ENCODE data around the gene MMD2.
"Not testable (repeated sequence)": the region's sequence is repeated elsewhere in the genome, so short reads cannot be mapped to it uniquely, and the experiment has no call there.

The MMD2 gene

GRCh38 chr7:4972446-4972845 lies 13.5 kb upstream of the MMD2 start:
- not testable (repeated sequence) for H3K27ac Mint-ChIP-seq; DNase-seq (ENCODE audit: low spot score); H3K27me3 Mint-ChIP-seq (ENCODE audit: low read depth); H3K4me3 Mint-ChIP-seq; H3K9me3 Mint-ChIP-seq
- Mint-ChIP-seq H3K36me3 (ENCODE audit: low read depth) (peaks cover 16% of the 10 kb centered on the region), H3K4me1 (ENCODE audit: low read depth) (peaks cover 11% of the 10 kb centered on the region)

- H3K27me3 Mint-ChIP-seq (ENCODE audit: low read depth) = peaks cover 2% of the 10 kb centered on the region
- H3K36me3 Mint-ChIP-seq (ENCODE audit: low read depth) = no peaks in the 10 kb centered on the region
- no peak overlapping the region for H3K4me3 Mint-ChIP-seq
- no peak overlapping the region for H3K27ac Mint-ChIP-seq
- H3K4me1 Mint-ChIP-seq (ENCODE audit: low read depth) = no peaks in the 10 kb centered on the region
- no peak for DNase-seq (ENCODE audit: low spot score)
- no peaks in the 10 kb centered on the region for H3K9me3 Mint-ChIP-seq
Observed at GRCh38 chr7:4965295-4966022, 6.5 kb upstream of the MMD2 start.

- Mint-ChIP-seq H3K27me3 (ENCODE audit: low read depth) (peaks cover 5% of the 10 kb centered on the region), H3K36me3 (ENCODE audit: low read depth) (no peaks in the 10 kb centered on the region), H3K4me3 (no peak overlapping the region), H3K27ac (no peak overlapping the region), H3K9me3 (no peaks in the 10 kb centered on the region), H3K4me1 (ENCODE audit: low read depth) (no peaks in the 10 kb centered on the region)
- DNase-seq (ENCODE audit: low spot score) = no peak
Observed at GRCh38 chr7:4964506-4964905, 5.5 kb upstream of the MMD2 start.

GRCh38 chr7:4962872-4963775 lies 4.1 kb upstream of the MMD2 start:
- no peak for DNase-seq (ENCODE audit: low spot score)
- Mint-ChIP-seq H3K9me3 (no peaks in the 10 kb centered on the region), H3K27ac (no peak overlapping the region), H3K4me3 (no peak overlapping the region), H3K27me3 (ENCODE audit: low read depth) (peaks cover 9% of the 10 kb centered on the region), H3K4me1 (ENCODE audit: low read depth) (no peaks in the 10 kb centered on the region), H3K36me3 (ENCODE audit: low read depth) (peaks cover 2% of the 10 kb centered on the region)

GRCh38 chr7:4960363-4960762 lies 1.4 kb upstream of the MMD2 start:
- no peaks in the 10 kb centered on the region for H3K9me3 Mint-ChIP-seq
- no peak overlapping the region for H3K4me3 Mint-ChIP-seq
- DNase-seq (ENCODE audit: low spot score) = no peak
- H3K4me1 Mint-ChIP-seq (ENCODE audit: low read depth) = no peaks in the 10 kb centered on the region
- H3K27ac Mint-ChIP-seq = no peak overlapping the region
- H3K36me3 Mint-ChIP-seq (ENCODE audit: low read depth) = peaks cover 2% of the 10 kb centered on the region
- H3K27me3 Mint-ChIP-seq (ENCODE audit: low read depth) = peaks cover 23% of the 10 kb centered on the region

GRCh38 chr7:4959893-4960292 lies 906 bp upstream of the MMD2 start:
- Mint-ChIP-seq H3K27ac (no peak overlapping the region), H3K9me3 (no peaks in the 10 kb centered on the region), H3K27me3 (ENCODE audit: low read depth) (peaks cover 25% of the 10 kb centered on the region), H3K4me3 (no peak overlapping the region), H3K36me3 (ENCODE audit: low read depth) (peaks cover 2% of the 10 kb centered on the region), H3K4me1 (ENCODE audit: low read depth) (no peaks in the 10 kb centered on the region)
- DNase-seq (ENCODE audit: low spot score) = no peak

- Mint-ChIP-seq H3K4me1 (ENCODE audit: low read depth) (no peaks in the 10 kb centered on the region), H3K27me3 (ENCODE audit: low read depth) (peaks cover 27% of the 10 kb centered on the region), H3K9me3 (no peaks in the 10 kb centered on the region), H3K27ac (no peak overlapping the region), H3K36me3 (ENCODE audit: low read depth) (peaks cover 2% of the 10 kb centered on the region), H3K4me3 (no peak overlapping the region)
- DNase-seq (ENCODE audit: low spot score) = no peak
Observed at GRCh38 chr7:4959306-4959705, 319 bp upstream of the MMD2 start.

- Mint-ChIP-seq H3K36me3 (ENCODE audit: low read depth) (peaks cover 2% of the 10 kb centered on the region), H3K4me3 (no peak overlapping the region), H3K27ac (no peak overlapping the region), H3K4me1 (ENCODE audit: low read depth) (no peaks in the 10 kb centered on the region), H3K27me3 (ENCODE audit: low read depth) (peaks cover 27% of the 10 kb centered on the region), H3K9me3 (no peaks in the 10 kb centered on the region)
- DNase-seq (ENCODE audit: low spot score) = no peak
Observed at GRCh38 chr7:4957847-4958476, 1.0 kb downstream of the MMD2 start.

- no peaks in the 10 kb centered on the region for H3K4me1 Mint-ChIP-seq (ENCODE audit: low read depth)
- H3K9me3 Mint-ChIP-seq = no peaks in the 10 kb centered on the region
- H3K27me3 Mint-ChIP-seq (ENCODE audit: low read depth) = peaks cover 7% of the 10 kb centered on the region
- no peak overlapping the region for H3K27ac Mint-ChIP-seq
- H3K4me3 Mint-ChIP-seq = no peak overlapping the region
- no peaks in the 10 kb centered on the region for H3K36me3 Mint-ChIP-seq (ENCODE audit: low read depth)
- DNase-seq (ENCODE audit: low spot score) = no peak
Observed at GRCh38 chr7:4951903-4952636, 6.9 kb downstream of the MMD2 start.

- H3K4me1 Mint-ChIP-seq (ENCODE audit: low read depth) = no peaks in the 10 kb centered on the region
- H3K27me3 Mint-ChIP-seq (ENCODE audit: low read depth) = peaks cover 4% of the 10 kb centered on the region
- H3K36me3 Mint-ChIP-seq (ENCODE audit: low read depth) = no peaks in the 10 kb centered on the region
- no peak for DNase-seq (ENCODE audit: low spot score)
- no peak overlapping the region for H3K4me3 Mint-ChIP-seq
- H3K27ac Mint-ChIP-seq = no peak overlapping the region
- no peaks in the 10 kb centered on the region for H3K9me3 Mint-ChIP-seq
Observed at GRCh38 chr7:4951304-4951703, 7.7 kb downstream of the MMD2 start.

- no peak overlapping the region for H3K4me3 Mint-ChIP-seq
- no peaks in the 10 kb centered on the region for H3K36me3 Mint-ChIP-seq (ENCODE audit: low read depth)
- no peaks in the 10 kb centered on the region for H3K27me3 Mint-ChIP-seq (ENCODE audit: low read depth)
- H3K4me1 Mint-ChIP-seq (ENCODE audit: low read depth) = no peaks in the 10 kb centered on the region
- H3K9me3 Mint-ChIP-seq = no peaks in the 10 kb centered on the region
- no peak for DNase-seq (ENCODE audit: low spot score)
- no peak overlapping the region for H3K27ac Mint-ChIP-seq
Observed at GRCh38 chr7:4948402-4948801, 10.6 kb downstream of the MMD2 start.

GRCh38 chr7:4945949-4946348 lies 13.0 kb downstream of the MMD2 start:
- no peak for DNase-seq (ENCODE audit: low spot score)
- Mint-ChIP-seq H3K36me3 (ENCODE audit: low read depth) (no peaks in the 10 kb centered on the region), H3K27me3 (ENCODE audit: low read depth) (no peaks in the 10 kb centered on the region), H3K27ac (no peak overlapping the region), H3K4me3 (no peak overlapping the region), H3K4me1 (ENCODE audit: low read depth) (no peaks in the 10 kb centered on the region), H3K9me3 (no peaks in the 10 kb centered on the region)

- H3K36me3 Mint-ChIP-seq (ENCODE audit: low read depth) = no peaks in the 10 kb centered on the region
- H3K4me3 Mint-ChIP-seq = no peak overlapping the region
- H3K27ac Mint-ChIP-seq = no peak overlapping the region
- H3K27me3 Mint-ChIP-seq (ENCODE audit: low read depth) = no peaks in the 10 kb centered on the region
- no peaks in the 10 kb centered on the region for H3K4me1 Mint-ChIP-seq (ENCODE audit: low read depth)
- no peak for DNase-seq (ENCODE audit: low spot score)
- H3K9me3 Mint-ChIP-seq = no peaks in the 10 kb centered on the region
Observed at GRCh38 chr7:4944939-4945338, 14.0 kb downstream of the MMD2 start.
